H1 (cell line): Measurements from ENCODE around the gene C17orf113.

Experiments
- BRCA1 ChIP-seq: IDR thresholded peaks from 2 replicates; pipeline ENCODE4 v1.6.1; 2012; ENCODE audit warnings: low read depth, low read length, improper control_type of control experiment
- POLR2A ChIP-seq, 2 experiments: IDR thresholded peaks; 1 replicate in 1 of 2; 2 replicates in 1 of 2; pipeline ENCODE4 v1.6.1; 2011; ENCODE audit warnings: low read depth in 2 of 2, low read length in 2 of 2, mild to moderate bottlenecking in 2 of 2; ENCODE audit errors: control extremely low read depth in 1 of 2
- TF ChIP-seq, protein P1 (sequence below), 3 experiments: IDR thresholded peaks; 1 replicate in 2 of 3; 2 replicates in 1 of 3; pipeline versions ENCODE4 v1.5.1 to v1.6.1; 2011; ENCODE audit warnings: low read length in 3 of 3, mild to moderate bottlenecking in 3 of 3, inconsistent platforms in 2 of 3, low read depth in 1 of 3, moderate library complexity in 1 of 3; ENCODE audit not compliant: insufficient read depth in 1 of 3; ENCODE audit errors: control extremely low read depth in 1 of 3

DNA sequence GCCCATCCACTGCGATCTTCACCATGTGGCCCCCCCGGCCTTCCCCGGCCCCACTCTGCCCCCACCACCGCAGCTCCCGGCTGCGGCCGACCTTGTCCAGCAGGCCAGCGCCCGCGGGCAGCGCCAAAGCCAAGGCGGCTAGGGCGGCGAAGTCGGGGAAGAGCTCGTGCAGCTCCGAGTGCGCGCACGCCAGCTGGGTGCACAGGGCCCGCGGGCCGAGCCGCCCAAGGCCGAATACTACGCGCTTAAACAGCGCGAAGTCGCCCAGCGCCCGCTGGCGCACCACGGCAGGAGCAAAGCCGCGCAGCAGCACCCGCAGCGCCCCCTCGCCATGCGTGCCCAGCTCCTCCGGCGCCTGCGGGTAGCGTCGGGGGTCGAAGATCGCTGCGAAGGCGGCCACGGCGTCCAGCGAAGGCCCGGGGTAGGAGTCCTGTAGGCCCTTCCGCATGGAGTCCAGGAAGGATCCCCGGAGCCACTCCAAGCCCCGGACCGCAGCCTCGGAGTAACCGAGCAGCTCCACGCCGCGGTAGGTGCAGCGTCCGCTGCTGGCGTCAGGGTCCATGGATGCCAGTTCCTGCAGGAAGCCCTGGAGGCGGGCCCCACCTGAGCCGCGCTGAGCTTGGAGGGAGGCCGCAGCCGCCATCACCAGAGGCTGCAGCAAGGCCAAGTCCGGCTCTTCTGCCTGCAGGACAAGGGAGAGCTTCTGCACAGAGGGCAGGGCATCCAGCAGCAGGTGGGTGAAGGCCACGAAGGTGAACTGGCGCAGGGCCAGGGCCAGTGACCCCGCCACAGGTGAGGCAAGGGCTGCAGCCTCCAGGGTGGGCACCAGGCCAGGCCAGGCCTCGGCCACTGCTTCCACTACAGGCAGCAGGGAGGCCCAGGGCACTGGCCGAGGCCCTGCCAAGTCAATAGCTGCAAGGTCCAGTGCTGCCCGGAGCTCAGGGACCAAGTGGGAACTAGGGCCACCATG lies 10.3 kb downstream of the C17orf113 start:
- TF ChIP-seq, protein P1, sequence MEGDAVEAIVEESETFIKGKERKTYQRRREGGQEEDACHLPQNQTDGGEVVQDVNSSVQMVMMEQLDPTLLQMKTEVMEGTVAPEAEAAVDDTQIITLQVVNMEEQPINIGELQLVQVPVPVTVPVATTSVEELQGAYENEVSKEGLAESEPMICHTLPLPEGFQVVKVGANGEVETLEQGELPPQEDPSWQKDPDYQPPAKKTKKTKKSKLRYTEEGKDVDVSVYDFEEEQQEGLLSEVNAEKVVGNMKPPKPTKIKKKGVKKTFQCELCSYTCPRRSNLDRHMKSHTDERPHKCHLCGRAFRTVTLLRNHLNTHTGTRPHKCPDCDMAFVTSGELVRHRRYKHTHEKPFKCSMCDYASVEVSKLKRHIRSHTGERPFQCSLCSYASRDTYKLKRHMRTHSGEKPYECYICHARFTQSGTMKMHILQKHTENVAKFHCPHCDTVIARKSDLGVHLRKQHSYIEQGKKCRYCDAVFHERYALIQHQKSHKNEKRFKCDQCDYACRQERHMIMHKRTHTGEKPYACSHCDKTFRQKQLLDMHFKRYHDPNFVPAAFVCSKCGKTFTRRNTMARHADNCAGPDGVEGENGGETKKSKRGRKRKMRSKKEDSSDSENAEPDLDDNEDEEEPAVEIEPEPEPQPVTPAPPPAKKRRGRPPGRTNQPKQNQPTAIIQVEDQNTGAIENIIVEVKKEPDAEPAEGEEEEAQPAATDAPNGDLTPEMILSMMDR (IDR thresholded peaks at IDR 0.05; ENCODE audit: control extremely low read depth in 1 of 3, insufficient read depth in 1 of 3, low read depth in 1 of 3, low read length in 3 of 3): no peak
- TF ChIP-seq BRCA1 (no peak), POLR2A (IDR thresholded peaks at IDR 0.05; ENCODE audit: control extremely low read depth in 1 of 2, low read depth in 2 of 2, low read length in 2 of 2) (no peak)
